Activated CD4-positive, alpha-beta memory T cell treated with anti-CD3 and anti-CD28 coated beads for 36 hours (primary cell): ENCODE data around the gene S100A6. TPM values are rescaled to one million over a fixed set of nuclear protein-coding genes. Genes with fewer than 3 reads are reported as not detected.
A peak's percentile ranks its signal among the peaks of the same experiment; 100 is the strongest.
"Not testable (repeated sequence)": the region's sequence is repeated elsewhere in the genome, so short reads cannot be mapped to it uniquely, and the experiment has no call there.

Source experiments
- CTCF ChIA-PET: fragments of 350-600 bp; sonication (Branson Sonifier 250); formaldehyde crosslinking; loops from one replicate; lab custom pipeline; 2021; ENCODE audit warnings: antibody characterized with exemption, inconsistent platforms; lab: Charles Lee
- POLR2A ChIA-PET: fragments of 350-600 bp; sonication (Branson Sonifier 250); formaldehyde crosslinking; loops from one replicate; lab custom pipeline; 2021; ENCODE audit warnings: antibody characterized with exemption; lab: Charles Lee
- DNase-seq: peaks from one replicate; pipeline ENCODE4 v3.0.0-alpha.2; 2020
- H3K27ac Mint-ChIP-seq: one replicate; pipeline ENCODE4 v1.8.0; 2021; ENCODE audit warnings: mixed read lengths
- H3K27me3 Mint-ChIP-seq: one replicate; pipeline ENCODE4 v1.8.0; 2021; ENCODE audit warnings: mixed read lengths
- H3K36me3 Mint-ChIP-seq: one replicate; pipeline ENCODE4 v1.8.0; 2021; ENCODE audit warnings: mixed read lengths
- H3K4me1 Mint-ChIP-seq: one replicate; pipeline ENCODE4 v1.8.0; 2021; ENCODE audit warnings: low read depth, mixed read lengths
- H3K4me3 Mint-ChIP-seq: one replicate; pipeline ENCODE4 v1.8.0; 2021; ENCODE audit warnings: mild to moderate bottlenecking, mixed read lengths
- H3K9me3 Mint-ChIP-seq: one replicate; pipeline ENCODE4 v1.8.0; 2021; ENCODE audit warnings: mixed read lengths
- intact Hi-C: fragments of 100-400 bp; cut with micrococcal nuclease; formaldehyde crosslinking; loops from one replicate; pipeline ENCODE4 v1.15.1; 2023
- total RNA-seq, 2 experiments: library from RNA; stranded (reverse); gene quantifications; one replicate each; pipeline ENCODE4 v1.2.3, GENCODE V29; 2021

Gene S100A6
- total RNA-seq, 2 experiments from 2014 or later: 503 to 513 TPM

GRCh38 chr1:153563991-153564390 lies 28.2 kb upstream of the S100A6 start:
- intact Hi-C loops: no loop called here
- CTCF ChIA-PET: interaction anchor here (1.3 to 1.6 kb wide), 3 partner anchors 19 to 53 kb away, joined by 5 to 8 read pairs (median 6); partner anchors contain the start of gene S100A4
- no peak for DNase-seq
- Mint-ChIP-seq H3K4me3 (no peak overlapping the region), H3K36me3 (no peaks in the 10 kb centered on the region), H3K27me3 (no peaks in the 10 kb centered on the region), H3K27ac (peak overlapping the region; percentile 20), H3K4me1 (peaks cover 35% of the 10 kb centered on the region), H3K9me3 (no peaks in the 10 kb centered on the region)
- POLR2A ChIA-PET: interaction anchor here (1.0 to 6.3 kb wide), 4 partner anchors 8 to 108 kb away, joined by 4 to 50 read pairs (median 4); partner anchors contain the start of gene S100A4

GRCh38 chr1:153563483-153563901 lies 27.7 kb upstream of the S100A6 start:
- H3K27me3 Mint-ChIP-seq: no peaks in the 10 kb centered on the region
- no peak overlapping the region for H3K27ac Mint-ChIP-seq
- intact Hi-C loops: no loop called here
- no peak for DNase-seq
- no peak overlapping the region for H3K4me3 Mint-ChIP-seq
- peaks cover 31% of the 10 kb centered on the region for H3K4me1 Mint-ChIP-seq
- H3K9me3 Mint-ChIP-seq: no peaks in the 10 kb centered on the region
- CTCF ChIA-PET: interaction anchor here (1.3 to 1.6 kb wide), 3 partner anchors 18 to 53 kb away, joined by 5 to 8 read pairs (median 6); partner anchors contain the start of gene S100A4
- no peaks in the 10 kb centered on the region for H3K36me3 Mint-ChIP-seq
- POLR2A ChIA-PET: interaction anchor here (1.0 to 6.3 kb wide), 4 partner anchors 9 to 109 kb away, joined by 4 to 50 read pairs (median 4); partner anchors contain the start of gene S100A4

- H3K36me3 Mint-ChIP-seq, DNase-seq, intact Hi-C loops, H3K27ac Mint-ChIP-seq, H3K4me3 Mint-ChIP-seq, H3K27me3 Mint-ChIP-seq, H3K9me3 Mint-ChIP-seq: not testable (repeated sequence)
- ChIA-PET CTCF (interaction anchor here (1.0 to 2.2 kb wide), 4 partner anchors 10 to 51 kb away, joined by 3 to 7 read pairs (median 5); no protein-coding TSS in a partner anchor), POLR2A (interaction anchor here (0.9 to 6.3 kb wide), 3 partner anchors 18 to 72 kb away, joined by 3 to 50 read pairs (median 4); partner anchors contain the start of genes CHTOP and S100A4)
- H3K4me1 Mint-ChIP-seq: peaks cover 17% of the 10 kb centered on the region
These were observed 26.2 kb upstream of the S100A6 start for GRCh38 chr1:153562021-153562420.

GRCh38 chr1:153561466-153561985 lies 25.7 kb upstream of the S100A6 start:
- H3K9me3 Mint-ChIP-seq: no peaks in the 10 kb centered on the region
- CTCF ChIA-PET: interaction anchor here (1.0 to 2.2 kb wide), 4 partner anchors 11 to 51 kb away, joined by 3 to 7 read pairs (median 5); no protein-coding TSS in a partner anchor
- H3K27me3 Mint-ChIP-seq: no peaks in the 10 kb centered on the region
- H3K4me3 Mint-ChIP-seq: no peak overlapping the region
- POLR2A ChIA-PET: interaction anchor here (0.9 to 6.3 kb wide), 4 partner anchors 10 to 72 kb away, joined by 3 to 50 read pairs (median 4); partner anchors contain the start of genes CHTOP and S100A4
- intact Hi-C loops: no loop called here
- H3K27ac Mint-ChIP-seq: no peak overlapping the region
- no peaks in the 10 kb centered on the region for H3K36me3 Mint-ChIP-seq
- DNase-seq: no peak
- peaks cover 12% of the 10 kb centered on the region for H3K4me1 Mint-ChIP-seq

- Mint-ChIP-seq H3K27ac (no peak overlapping the region), H3K4me3 (no peak overlapping the region), H3K36me3 (no peaks in the 10 kb centered on the region), H3K9me3 (no peaks in the 10 kb centered on the region), H3K27me3 (no peaks in the 10 kb centered on the region), H3K4me1 (peaks cover 8% of the 10 kb centered on the region)
- ChIA-PET POLR2A (interaction anchor here (0.9 to 6.3 kb wide), 4 partner anchors 9 to 73 kb away, joined by 3 to 50 read pairs (median 4); partner anchors contain the start of genes CHTOP and S100A4), CTCF (interaction anchor here (1.1 to 2.2 kb wide), 4 partner anchors 11 to 50 kb away, joined by 4 to 8 read pairs (median 6); no protein-coding TSS in a partner anchor)
- intact Hi-C loops: no loop called here
- DNase-seq: no peak
These were observed 25.1 kb upstream of the S100A6 start for GRCh38 chr1:153560771-153561465.

GRCh38 chr1:153560241-153560640 lies 24.4 kb upstream of the S100A6 start:
- Mint-ChIP-seq H3K27ac (no peak overlapping the region), H3K9me3 (no peaks in the 10 kb centered on the region), H3K27me3 (no peaks in the 10 kb centered on the region), H3K36me3 (no peaks in the 10 kb centered on the region), H3K4me3 (no peak overlapping the region), H3K4me1 (peaks cover under 1% of the 10 kb centered on the region)
- no peak for DNase-seq
- ChIA-PET POLR2A (no interaction called here), CTCF (interaction anchor here (1.1 to 1.6 kb wide), 2 partner anchors 9 to 49 kb away, joined by 3 to 8 read pairs; no protein-coding TSS in a partner anchor)
- intact Hi-C loops: no loop called here

GRCh38 chr1:153557877-153558276 lies 22.1 kb upstream of the S100A6 start:
- intact Hi-C loops: no loop called here
- no peak overlapping the region for H3K4me3 Mint-ChIP-seq
- CTCF ChIA-PET: interaction anchor here (0.6 to 0.9 kb wide), 2 partner anchors 15 to 177 kb away, joined by 3 read pairs; no protein-coding TSS in a partner anchor
- H3K27ac Mint-ChIP-seq: no peak overlapping the region
- POLR2A ChIA-PET: no interaction called here
- H3K36me3 Mint-ChIP-seq: no peaks in the 10 kb centered on the region
- H3K9me3 Mint-ChIP-seq: no peaks in the 10 kb centered on the region
- no peaks in the 10 kb centered on the region for H3K4me1 Mint-ChIP-seq
- H3K27me3 Mint-ChIP-seq: no peaks in the 10 kb centered on the region
- no peak for DNase-seq

GRCh38 chr1:153556348-153556747 lies 20.6 kb upstream of the S100A6 start:
- no peaks in the 10 kb centered on the region for H3K36me3 Mint-ChIP-seq
- H3K27ac Mint-ChIP-seq: no peak overlapping the region
- ChIA-PET CTCF (no interaction called here), POLR2A (no interaction called here)
- no peaks in the 10 kb centered on the region for H3K9me3 Mint-ChIP-seq
- intact Hi-C loops: no loop called here
- no peak overlapping the region for H3K4me3 Mint-ChIP-seq
- no peaks in the 10 kb centered on the region for H3K27me3 Mint-ChIP-seq
- no peak for DNase-seq
- no peaks in the 10 kb centered on the region for H3K4me1 Mint-ChIP-seq

GRCh38 chr1:153553830-153554541 lies 18.2 kb upstream of the S100A6 start:
- H3K4me1 Mint-ChIP-seq: no peaks in the 10 kb centered on the region
- POLR2A ChIA-PET: interaction anchor here (0.9 kb wide), 1 partner anchor 9 kb away, joined by 3 read pairs; the partner anchor contains the start of gene S100A4
- H3K4me3 Mint-ChIP-seq: no peak overlapping the region
- no peak overlapping the region for H3K27ac Mint-ChIP-seq
- intact Hi-C loops: no loop called here
- CTCF ChIA-PET: interaction anchor here (1.3 to 2.2 kb wide), 2 partner anchors 9 to 14 kb away, joined by 7 read pairs; partner anchors contain the start of gene S100A4
- H3K9me3 Mint-ChIP-seq: no peaks in the 10 kb centered on the region
- no peak for DNase-seq
- no peaks in the 10 kb centered on the region for H3K27me3 Mint-ChIP-seq
- H3K36me3 Mint-ChIP-seq: no peaks in the 10 kb centered on the region

- intact Hi-C loops: no loop called here
- H3K27me3 Mint-ChIP-seq: no peaks in the 10 kb centered on the region
- no peaks in the 10 kb centered on the region for H3K9me3 Mint-ChIP-seq
- H3K4me1 Mint-ChIP-seq: peaks cover 6% of the 10 kb centered on the region
- POLR2A ChIA-PET: no interaction called here
- CTCF ChIA-PET: interaction anchor here (1.3 to 2.2 kb wide), 3 partner anchors 15 to 42 kb away, joined by 3 to 7 read pairs (median 4); partner anchors contain the start of gene S100A6
- H3K36me3 Mint-ChIP-seq: no peaks in the 10 kb centered on the region
- no peak for DNase-seq
- H3K27ac Mint-ChIP-seq: no peak overlapping the region
- H3K4me3 Mint-ChIP-seq: no peak overlapping the region
These were observed 17.3 kb upstream of the S100A6 start for GRCh38 chr1:153553096-153553495.

- Mint-ChIP-seq H3K27me3 (no peaks in the 10 kb centered on the region), H3K4me3 (no peak overlapping the region), H3K4me1 (peaks cover 12% of the 10 kb centered on the region), H3K9me3 (no peaks in the 10 kb centered on the region), H3K36me3 (no peaks in the 10 kb centered on the region), H3K27ac (no peak overlapping the region)
- DNase-seq: no peak
- ChIA-PET CTCF (interaction anchor here (1.3 to 1.4 kb wide), 2 partner anchors 17 to 42 kb away, joined by 3 to 4 read pairs; partner anchors contain the start of gene S100A6), POLR2A (interaction anchor here (1.1 kb wide), 1 partner anchor 9 kb away, joined by 3 read pairs; no protein-coding TSS in a partner anchor)
- intact Hi-C loops: no loop called here
These were observed 16.5 kb upstream of the S100A6 start for GRCh38 chr1:153552335-153552734.
